Stimulated activated CD4-positive, alpha-beta T cell treated with anti-CD3 and anti-CD28 coated beads, TNF-alpha, amount 100 ng/mL, for 1 hour (primary cell): ENCODE data around the gene TP53BP2.

Experiments used
- DNase-seq, 3 donors: peaks; one replicate each; pipeline ENCODE4 v3.0.0-alpha.2; 2020; ENCODE audit warnings: low read depth in 3 of 3, low spot score in 1 of 3

The TP53BP2 gene

DNA sequence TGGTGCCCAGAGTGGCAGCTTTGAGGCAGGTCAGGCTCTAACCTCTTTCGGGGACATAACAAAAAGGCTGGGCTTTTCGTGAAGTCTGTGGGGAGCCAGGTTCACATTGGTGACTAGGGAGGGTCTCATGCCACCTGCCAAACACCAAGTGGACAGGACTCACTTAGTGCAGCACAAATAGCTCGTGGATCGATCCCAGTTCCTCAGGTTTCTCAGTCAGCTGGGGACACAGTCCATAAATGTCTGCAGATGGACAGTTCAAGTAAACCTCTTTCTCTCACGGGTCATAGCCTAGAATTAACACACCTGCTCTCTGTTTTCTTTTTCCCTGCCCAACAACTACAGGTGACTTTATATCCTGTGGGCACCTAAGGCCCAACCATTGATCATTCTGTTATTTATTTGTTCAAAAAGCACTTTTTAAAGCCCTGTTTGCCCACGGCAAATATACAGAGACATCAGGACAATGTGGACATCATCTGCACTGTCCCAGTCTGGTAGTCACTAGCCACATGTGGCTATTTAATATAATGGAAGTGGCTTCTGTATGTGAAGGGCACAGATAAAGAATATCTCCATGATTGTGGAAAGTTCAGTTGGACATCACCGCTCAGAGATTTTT lies 79.9 kb downstream of the TP53BP2 start:
- no peak for DNase-seq

DNA sequence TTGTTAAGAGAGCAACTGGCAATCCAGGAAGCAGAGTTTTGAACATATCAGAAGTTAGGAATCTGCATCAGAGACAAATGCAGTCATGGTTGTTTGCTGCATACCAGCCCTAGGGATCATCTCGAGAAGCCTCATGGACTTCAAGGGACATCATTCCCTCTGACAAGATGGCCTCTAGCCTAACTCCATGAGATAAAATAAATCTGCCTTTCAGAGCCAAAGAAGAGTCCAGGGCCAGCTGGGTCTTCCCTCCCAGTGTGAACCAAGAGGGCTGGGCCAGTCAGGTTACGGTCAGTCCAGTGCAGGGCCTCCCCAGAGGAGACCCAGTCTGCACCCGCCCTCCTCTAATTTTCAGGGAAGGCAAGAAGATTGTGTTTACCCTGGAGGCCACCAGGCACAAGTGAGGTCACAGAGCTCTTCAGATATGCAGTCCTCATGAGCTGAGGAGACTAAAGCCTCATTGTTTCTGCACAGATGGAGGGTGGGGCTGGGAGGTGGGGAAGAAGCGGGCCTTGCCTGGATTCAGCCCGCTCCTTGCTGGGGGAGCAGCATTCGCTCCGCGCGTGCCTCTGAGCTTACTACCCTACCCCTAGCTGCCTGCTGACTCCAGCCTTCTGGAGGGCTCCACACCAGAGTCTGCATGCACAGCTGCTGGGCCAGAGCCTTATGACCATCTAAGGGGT lies 80.6 kb downstream of the TP53BP2 start:
- no peak for DNase-seq

DNA sequence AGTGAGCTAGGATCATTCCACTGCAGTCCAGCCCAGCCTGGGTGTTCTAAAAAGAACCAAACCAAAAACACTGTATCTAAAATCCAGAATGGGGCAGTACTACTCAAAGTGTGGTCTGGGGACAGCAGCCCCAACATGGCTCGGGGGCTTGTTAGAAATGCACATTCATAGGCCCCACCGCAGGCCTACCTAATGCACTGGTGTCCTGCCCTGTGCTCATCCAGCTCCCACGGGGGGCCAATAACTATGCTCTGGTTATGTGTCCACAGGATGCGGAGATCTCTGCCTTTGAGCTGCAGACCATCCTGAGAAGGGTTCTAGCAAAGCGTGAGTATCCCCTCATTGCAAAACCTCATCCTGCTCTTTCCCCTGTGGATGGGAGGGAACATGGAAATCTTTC lies 81.9 kb downstream of the TP53BP2 start:
- DNase-seq = no peak

DNA sequence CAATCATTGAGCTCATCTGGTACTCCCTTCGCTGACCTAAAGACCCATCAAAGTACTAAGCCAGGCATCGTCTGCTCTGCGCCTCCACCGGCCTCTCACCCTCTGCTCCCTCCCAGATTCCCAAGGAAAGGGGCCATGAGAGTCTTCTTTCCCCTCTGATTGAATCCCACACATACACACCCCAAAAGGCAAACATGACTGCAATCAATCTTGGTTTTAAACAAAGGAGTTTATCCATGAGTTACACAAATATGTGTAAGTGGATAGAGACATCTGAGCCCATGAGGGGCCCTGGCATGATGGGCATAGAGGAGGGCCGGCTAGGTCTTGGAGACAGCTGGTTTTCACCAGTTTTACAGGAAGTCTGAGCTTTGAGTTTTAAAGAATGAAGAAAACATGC lies 82.5 kb downstream of the TP53BP2 start:
- no peak for DNase-seq

DNA sequence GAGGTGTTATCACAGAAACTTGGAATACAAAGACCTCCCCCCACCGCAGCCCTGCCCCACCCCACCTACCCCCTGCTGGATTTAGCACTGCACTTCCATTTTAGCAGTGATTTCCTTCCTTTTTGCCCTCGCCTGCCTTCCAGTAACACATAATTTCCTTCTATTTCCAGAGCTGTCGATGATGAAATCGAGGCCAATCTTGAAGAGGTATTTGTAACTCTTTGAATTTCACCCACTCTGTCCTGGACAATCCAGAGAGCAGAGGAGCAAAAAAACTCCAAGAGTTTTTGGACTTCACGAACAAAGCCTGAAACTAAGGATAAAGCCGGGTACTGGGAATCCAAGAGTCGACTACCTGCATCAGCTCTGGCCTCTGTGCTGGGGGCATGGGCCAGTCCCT lies 84.3 kb downstream of the TP53BP2 start:
- DNase-seq = no peak

DNA sequence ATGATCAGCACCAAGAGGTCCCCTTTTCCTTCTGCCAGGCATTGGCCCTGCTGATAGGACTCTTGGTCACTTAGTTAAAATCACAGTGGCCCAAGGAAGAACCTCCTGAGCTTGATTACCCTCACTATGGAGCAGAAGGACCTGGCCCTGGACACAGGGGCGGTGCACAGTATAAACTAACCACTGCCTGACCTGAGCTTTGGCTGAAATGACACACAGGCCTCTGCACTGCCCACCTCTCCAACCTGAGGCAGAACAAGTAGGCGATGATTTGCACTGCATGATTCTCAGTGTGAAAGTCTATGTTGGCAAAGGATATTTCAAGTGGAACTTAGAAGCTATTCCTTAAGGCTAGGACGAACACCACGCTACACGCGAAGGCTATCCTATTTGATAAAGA lies 84.9 kb downstream of the TP53BP2 start:
- DNase-seq = no peak

DNA sequence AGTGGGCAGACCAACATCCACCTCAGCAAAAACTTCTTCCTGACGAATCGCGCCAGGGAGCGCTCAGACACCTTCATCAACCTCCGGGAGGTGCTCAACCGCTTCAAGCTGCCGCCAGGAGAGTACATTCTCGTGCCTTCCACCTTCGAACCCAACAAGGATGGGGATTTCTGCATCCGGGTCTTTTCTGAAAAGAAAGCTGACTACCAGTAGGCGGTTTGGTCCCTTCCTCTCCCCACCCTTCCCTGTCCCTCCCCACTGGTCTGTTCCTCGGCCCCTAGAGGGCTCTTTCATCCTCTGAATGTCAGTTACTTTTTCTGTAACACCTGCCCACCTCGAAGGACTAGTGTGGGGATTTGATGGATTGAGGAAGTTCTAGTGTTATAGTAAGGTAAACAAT lies 86.5 kb downstream of the TP53BP2 start:
- DNase-seq = no peak

DNA sequence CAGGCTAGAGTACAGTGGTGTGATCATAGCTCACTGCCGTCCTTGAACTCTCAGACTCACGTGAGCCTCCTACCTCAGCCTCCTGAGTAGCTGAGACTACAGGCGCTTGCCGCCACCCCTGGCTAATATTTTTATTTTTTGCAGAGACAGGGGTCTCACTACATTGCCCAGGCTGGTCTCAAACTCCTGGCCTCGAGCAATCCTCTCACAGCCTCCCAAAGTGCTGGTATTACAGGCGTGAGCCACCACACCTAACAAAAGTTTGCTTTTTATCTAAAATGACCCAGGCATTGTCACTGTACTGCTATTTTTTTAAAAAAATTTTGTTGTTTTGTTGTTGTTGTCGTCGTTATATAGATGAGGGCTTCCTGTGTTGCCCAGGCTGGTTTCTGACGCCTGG lies 87.0 kb downstream of the TP53BP2 start:
- no peak for DNase-seq

DNA sequence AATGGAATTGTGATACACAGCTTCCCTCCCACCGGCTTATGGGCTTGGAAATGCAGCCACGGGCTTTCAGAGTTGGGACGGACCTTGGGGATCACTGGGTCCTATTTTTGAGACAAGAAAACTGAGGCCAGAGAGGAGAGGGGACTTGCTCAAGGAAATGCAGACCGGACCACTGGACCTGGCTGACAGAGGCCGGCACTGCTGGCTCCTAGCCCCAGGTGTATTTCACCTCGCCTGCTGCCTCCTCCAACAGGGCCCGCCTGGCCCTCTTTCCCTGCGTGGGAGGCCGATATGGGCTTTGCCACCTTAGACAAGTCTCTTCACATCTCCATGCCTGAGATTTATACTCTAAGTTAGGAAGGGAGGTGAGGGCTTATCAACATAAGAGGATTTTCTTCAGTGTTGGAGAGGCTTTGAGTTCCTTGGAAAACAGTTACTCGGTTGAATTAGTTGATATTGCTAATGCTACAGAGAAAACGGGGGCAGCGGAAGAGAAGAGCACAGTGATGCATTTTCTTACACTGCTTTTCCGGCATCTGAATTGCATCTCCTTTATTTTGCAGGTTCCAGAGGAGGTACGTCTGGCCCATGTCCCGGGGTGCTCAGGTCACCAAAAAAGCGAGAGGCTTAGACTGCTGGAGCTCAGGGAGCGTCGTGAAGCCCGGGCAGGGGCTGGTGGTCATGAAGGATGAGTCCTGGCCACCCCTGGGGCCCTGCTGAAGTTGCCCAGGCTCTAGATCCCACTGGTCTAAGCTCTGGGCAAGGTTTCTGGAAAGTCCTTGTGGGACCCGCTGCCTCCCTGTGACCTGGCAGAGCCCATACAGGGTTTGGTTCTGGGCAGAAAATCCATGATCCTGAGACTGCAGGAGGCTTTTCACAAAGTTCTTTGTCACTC lies 88.7 kb downstream of the TP53BP2 start:
- DNase-seq = no peak

DNA sequence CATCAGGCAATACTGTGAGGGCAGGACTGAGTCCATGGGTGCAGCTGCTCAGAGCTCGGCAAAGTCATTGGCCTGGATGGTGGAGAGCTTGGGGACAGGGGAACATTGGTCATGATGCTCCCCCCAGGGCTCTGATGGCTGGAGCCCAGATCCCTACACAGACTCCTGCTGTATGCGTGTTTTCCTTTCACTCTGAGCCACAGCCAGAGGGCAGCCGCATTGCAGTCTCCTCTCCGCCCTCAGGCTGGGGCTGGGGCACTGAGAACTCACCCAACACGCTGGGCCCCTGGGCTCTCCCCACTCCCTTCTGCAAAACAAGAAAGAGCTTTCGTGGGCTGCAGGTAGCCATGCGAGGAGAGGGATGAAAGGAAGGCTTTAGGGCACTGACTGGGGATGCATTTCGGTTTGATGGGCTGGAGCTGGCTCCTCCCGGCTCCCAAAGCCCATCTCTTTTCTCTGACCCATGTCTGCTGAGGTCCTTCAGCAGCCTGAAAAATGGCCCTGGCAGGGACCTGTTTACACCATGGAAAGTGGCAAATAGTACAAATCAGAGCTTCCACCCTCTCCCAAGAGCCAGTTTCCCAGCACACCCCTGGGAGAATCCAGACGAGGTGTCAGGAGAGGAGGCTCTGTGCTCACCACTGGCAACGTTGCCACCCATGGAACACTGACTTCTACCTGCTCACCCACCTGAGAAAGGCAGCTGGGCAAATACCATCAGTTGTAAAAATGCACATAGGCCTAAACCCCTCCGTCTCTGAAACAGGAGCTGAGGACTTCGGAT lies 89.6 kb downstream of the TP53BP2 start:
- no peak for DNase-seq

DNA sequence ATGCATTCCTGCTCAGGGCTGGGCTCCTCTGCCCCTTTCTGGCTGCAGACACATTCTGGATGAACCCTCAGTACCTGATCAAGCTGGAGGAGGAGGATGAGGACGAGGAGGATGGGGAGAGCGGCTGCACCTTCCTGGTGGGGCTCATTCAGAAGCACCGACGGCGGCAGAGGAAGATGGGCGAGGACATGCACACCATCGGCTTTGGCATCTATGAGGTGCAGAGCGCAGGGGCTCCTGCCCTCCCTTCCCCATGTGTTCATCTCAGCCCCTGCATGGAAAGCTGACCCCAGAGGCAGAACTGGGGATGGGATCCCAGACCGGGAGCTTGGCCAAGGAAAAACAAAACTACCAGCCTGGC lies 90.3 kb downstream of the TP53BP2 start:
- DNase-seq = no peak

DNA sequence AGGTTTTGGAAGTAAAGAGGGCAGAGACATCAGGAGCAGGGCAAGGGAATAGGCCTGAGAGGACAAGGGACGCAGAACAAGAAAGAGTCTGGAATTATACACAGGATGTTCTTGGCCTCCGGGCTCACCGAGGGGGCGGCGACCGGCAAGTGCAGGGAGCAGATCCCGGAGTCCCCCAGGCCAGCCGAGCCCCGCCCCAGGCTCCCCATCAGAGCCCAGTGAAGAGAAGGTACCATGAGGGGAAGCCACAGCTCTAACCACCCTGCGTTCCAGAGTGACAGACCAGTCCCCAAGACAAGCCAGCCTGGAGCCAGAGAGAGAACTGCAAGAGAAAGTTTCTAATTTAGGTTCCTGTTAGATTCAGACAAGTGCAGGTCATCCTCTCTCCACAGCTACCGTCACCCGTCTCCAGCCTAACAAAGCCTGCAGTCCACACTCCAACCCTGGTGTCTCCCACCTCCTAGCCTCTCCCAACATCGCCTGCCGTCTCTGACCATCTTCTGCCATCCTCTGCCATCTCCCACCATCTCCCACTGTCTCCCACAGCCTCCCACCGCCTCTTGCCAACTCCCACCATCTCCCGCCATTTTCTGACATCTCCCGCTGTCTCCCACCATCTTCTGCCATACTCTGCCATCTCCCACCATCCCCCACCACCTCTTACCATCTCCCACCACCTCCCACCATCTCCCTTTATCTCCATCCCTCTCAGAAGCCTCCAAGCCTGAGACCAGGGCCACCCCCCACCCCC lies 90.9 kb downstream of the TP53BP2 start:
- DNase-seq = no peak

DNA sequence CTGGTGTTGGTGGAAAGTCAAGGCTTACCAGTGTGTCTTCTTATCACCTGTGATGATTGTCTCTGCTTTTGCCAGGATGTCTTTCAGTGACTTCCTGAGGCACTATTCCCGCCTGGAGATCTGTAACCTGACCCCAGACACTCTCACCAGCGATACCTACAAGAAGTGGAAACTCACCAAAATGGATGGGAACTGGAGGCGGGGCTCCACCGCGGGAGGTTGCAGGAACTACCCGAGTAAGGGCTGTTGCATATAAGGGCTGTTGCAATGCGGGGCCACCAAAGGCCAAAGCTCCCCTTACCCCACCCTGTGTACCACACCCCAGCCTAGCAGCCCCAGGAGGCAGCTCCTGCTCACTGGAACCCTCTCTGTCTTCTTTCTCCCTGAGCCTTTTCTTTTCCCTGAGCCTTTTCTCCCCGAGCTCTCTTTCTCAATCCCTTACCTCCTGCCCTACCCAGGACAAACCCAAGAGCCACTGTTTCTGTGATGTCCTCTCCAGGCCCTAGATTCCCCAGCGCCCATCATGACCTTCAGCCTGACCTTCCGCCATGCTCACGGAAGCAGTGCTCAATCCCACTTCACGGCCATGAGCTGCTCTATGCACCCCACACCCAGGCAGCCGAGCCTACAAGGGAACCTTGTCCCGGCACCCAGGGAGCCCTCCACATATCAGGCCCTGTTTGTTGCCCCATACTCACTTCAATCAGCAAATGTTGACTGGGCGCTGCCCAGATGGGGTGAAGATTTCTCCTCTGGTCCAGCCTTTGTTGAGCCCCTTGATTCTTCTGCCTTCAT lies 92.8 kb downstream of the TP53BP2 start:
- no peak for DNase-seq

DNA sequence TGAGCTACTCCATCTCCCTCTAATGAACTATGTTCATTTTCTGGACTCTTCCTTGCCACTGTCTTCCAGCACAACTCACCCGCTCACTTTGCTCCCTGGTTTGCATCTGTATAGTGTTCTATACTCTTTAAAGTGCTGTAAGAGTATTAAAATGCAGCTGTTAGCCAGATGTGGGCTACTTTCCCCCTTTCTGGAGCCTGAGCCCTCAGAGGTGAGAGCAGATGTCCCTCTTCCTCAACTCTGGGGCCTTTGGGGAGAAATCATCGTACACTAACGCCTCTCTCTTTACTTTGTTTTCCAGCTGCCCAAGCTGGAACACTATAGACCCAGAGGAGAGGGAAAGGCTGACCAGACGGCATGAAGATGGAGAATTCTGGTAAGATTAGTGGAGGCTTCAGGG lies 94.1 kb downstream of the TP53BP2 start:
- no peak for DNase-seq

DNA sequence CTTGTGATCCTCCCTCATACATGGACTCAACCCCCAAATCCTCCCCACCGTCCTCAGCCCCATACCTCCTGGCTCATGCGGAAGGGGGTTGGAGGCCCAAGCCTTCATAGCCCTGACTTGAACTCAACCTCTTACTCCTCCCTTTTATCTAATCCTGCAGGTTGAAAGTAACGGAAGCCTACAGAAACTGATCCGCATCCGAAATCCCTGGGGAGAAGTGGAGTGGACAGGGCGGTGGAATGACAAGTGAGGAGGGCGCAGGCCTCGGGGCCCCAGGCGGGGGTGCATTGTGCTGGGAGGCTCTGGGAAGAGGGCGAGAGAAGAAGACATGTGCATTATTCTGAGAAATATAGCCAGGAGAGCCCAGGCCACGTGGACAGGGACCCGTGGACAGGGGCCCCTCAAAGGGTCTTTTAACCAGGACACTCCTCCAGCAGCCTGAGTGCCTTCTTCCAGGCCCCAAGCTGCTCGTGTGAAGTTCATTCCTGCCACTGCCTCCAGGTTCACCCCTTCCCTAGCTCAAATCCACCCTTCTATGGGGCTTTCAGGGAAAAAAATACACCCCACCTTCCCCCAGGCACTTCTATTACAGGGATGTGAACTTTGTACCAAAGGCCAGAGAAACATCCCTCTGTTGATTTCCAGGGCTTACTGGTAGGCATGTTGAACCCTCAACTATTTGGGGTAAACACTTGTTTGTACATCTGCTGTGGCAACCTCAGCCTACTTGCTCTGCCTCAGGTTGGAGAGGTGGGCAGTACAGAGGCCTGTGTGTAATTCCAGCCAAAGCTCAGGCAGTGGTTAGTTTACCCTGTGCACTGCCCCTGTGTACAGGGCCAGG lies 94.8 kb downstream of the TP53BP2 start:
- DNase-seq = no peak

DNA sequence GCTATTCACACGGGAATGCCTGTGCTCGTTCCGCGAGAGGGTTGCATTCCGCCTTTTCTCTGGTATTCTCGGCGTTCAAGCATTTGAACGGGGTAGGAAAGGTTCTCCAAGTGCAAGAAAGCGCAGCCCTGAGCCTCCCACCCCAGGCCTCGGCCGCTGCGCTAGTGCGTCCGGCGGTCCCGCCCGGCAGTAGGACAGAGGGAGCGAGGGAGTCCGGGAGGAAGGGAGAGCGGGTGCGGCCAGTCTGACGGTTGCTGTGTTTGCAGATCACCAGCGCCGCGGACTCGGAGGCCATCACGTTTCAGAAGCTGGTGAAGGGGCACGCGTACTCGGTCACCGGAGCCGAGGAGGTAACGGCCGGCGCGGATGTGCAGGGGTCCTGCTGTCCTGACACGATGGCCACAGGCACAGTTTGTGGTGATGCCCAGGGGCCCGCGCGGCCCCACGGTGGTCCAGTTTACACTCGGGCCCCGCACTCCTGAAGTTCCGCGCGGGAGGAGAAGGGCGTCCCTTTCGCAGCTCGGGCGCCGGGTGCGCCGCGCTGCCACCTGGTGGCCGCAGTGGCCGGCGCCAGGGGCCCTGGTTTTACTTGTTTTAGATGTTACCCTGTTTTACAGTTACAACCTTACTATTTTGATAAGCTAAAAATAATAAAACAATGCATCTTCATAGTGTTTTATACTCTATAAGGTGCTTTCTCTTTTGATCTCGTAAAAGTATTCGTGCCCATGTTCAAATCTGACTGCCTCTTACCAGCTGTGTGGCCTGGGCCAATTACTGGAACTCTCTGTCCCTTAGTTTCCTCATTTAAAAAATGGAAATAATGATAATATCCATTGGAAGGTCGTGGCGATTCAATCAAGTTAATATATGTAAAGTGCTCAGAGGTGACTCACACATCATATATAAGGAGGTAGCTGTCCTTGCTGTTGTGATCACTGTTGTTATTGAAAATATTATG lies 96.7 kb downstream of the TP53BP2 start:
- peak; percentile 19 to 62 (median 50) for DNase-seq

DNA sequence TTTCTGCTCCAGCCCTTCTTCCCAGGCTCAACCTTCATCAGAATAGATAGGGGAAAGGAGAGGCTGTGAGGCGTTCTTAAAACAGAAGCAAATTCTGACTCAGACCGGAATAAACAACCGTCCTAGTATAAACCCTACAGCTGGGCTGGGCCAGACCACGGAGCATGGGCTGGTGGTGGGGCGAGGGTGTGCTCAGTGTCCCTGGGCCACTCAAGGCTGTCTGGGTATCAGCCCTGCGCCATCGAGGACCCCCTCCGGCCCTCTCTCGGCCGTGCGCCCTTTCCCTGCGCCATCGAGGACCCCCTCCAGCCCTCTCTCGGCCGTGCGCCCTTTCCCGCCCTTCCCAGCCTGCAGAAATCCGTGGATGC lies 97.4 kb downstream of the TP53BP2 start:
- DNase-seq = no peak

DNA sequence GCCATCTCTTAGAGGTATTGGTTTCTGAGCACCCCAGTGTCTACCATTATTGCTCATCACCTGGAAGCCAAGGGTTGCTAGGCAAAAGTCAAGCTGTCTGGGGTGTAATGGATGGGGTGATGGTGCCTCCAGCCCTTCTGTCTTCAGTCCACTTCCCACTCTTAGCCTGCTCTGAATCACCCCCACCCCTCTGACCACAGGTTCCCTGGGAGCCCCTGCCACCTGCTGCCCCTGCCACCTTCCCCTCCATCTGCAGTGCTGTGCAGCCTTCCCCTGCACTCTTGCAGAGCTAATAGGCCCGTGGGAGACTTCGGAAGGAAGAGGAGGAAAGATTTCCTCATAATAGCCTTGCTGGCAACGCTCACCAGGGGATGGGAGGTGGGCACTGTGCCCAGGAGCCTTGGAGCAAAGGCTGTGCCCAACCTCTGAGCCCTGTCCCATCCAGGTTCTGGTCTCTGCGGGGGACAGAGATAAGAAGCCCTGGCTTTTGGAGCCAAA lies 97.9 kb downstream of the TP53BP2 start:
- DNase-seq = no peak
